SHP77 treated with DMSO at 0.1 percent for 48 hours (cell line): ENCODE results near the gene ANKRD13C.
"Not testable (repeated sequence)": the region's sequence is repeated elsewhere in the genome, so short reads cannot be mapped to it uniquely, and the experiment has no call there.

Source experiments
- DNase-seq: peaks from one replicate; lab custom pipeline; 2025; lab: John Stamatoyannopoulos, UW

The ANKRD13C gene

GRCh38 chr1:70354332-70355110, at the start of gene ANKRD13C:
ANKRD13C (minus strand) TSS chr1:70354722; CDS start chr1:70354408, 314 bp downstream.
- DNase-seq = peak; percentile 87

GRCh38 chr1:70403759-70404158, 49.2 kb upstream of the ANKRD13C start:
- no peak for DNase-seq

- no peak for DNase-seq
Measured at GRCh38 chr1:70401974-70402373, 47.5 kb upstream of the ANKRD13C start.

GRCh38 chr1:70400335-70400734, 45.8 kb upstream of the ANKRD13C start:
- DNase-seq = no peak

GRCh38 chr1:70397013-70397412, 42.5 kb upstream of the ANKRD13C start:
- no peak for DNase-seq

- no peak for DNase-seq
Measured at GRCh38 chr1:70396607-70397006, 42.1 kb upstream of the ANKRD13C start.

- DNase-seq = no peak
Measured at GRCh38 chr1:70392626-70393025, 38.1 kb upstream of the ANKRD13C start.

GRCh38 chr1:70387507-70387906, 33.0 kb upstream of the ANKRD13C start:
- no peak for DNase-seq

- no peak for DNase-seq
Measured at GRCh38 chr1:70386121-70386520, 31.6 kb upstream of the ANKRD13C start.

- no peak for DNase-seq
Measured at GRCh38 chr1:70385477-70385876, 31.0 kb upstream of the ANKRD13C start.

- no peak for DNase-seq
Measured at GRCh38 chr1:70384542-70384941, 30.0 kb upstream of the ANKRD13C start.

- DNase-seq = no peak
Measured at GRCh38 chr1:70383483-70383882, 29.0 kb upstream of the ANKRD13C start.

- DNase-seq = no peak
Measured at GRCh38 chr1:70382682-70383081, 28.2 kb upstream of the ANKRD13C start.

GRCh38 chr1:70376196-70376595, 21.7 kb upstream of the ANKRD13C start:
- DNase-seq = no peak

GRCh38 chr1:70373580-70373979, 19.1 kb upstream of the ANKRD13C start:
- not testable (repeated sequence) for DNase-seq

GRCh38 chr1:70372426-70372825, 17.9 kb upstream of the ANKRD13C start:
- no peak for DNase-seq

- not testable (repeated sequence) for DNase-seq
Measured at GRCh38 chr1:70371586-70371985, 17.1 kb upstream of the ANKRD13C start.

GRCh38 chr1:70367397-70367796, 12.9 kb upstream of the ANKRD13C start:
- not testable (repeated sequence) for DNase-seq

GRCh38 chr1:70366997-70367396, 12.5 kb upstream of the ANKRD13C start:
- DNase-seq = not testable (repeated sequence)

- DNase-seq = not testable (repeated sequence)
Measured at GRCh38 chr1:70366425-70366952, 12.0 kb upstream of the ANKRD13C start.

- DNase-seq = no peak
Measured at GRCh38 chr1:70364439-70364838, 9.9 kb upstream of the ANKRD13C start.

- DNase-seq = no peak
Measured at GRCh38 chr1:70361727-70362398, 7.3 kb upstream of the ANKRD13C start.

- DNase-seq = no peak
Measured at GRCh38 chr1:70360321-70360720, 5.8 kb upstream of the ANKRD13C start.
